GM23338 (cell line): ENCODE measurements around the gene RNF6. TPM values are rescaled to one million over a fixed set of nuclear protein-coding genes. Genes with fewer than 3 reads are reported as not detected.

Experiments used
- ATAC-seq: fragments of 200-7000 bp; cut with Tn5 transposase; 3 replicates; pipeline ENCODE4 v1.9.1; 2020
- DNase-seq: peaks from one replicate; pipeline ENCODE4 v3.0.0-alpha.2; 2015; ENCODE audit warnings: low spot score
- H2AFZ ChIP-seq: fragments of 200-600 bp; sonication (generic); 2 replicates; pipeline ENCODE4 v1.8.0; 2016; ENCODE audit warnings: antibody characterized with exemption, mild to moderate bottlenecking, moderate library complexity
- H3F3A ChIP-seq: fragments of 200-600 bp; sonication (generic); replicated peaks from 2 replicates; pipeline ENCODE4 v1.8.0; 2017; ENCODE audit warnings: antibody characterized with exemption, mixed run types, low read depth
- H3K27ac ChIP-seq: fragments of 200-600 bp; sonication (generic); 2 replicates; pipeline ENCODE4 v1.6.1; 2016; ENCODE audit warnings: low read depth
- H3K27me3 ChIP-seq: fragments of 200-600 bp; sonication (generic); 2 replicates; pipeline ENCODE4 v1.8.0; 2016; ENCODE audit warnings: mild to moderate bottlenecking, mixed run types, moderate library complexity; ENCODE audit not compliant: insufficient read depth
- H3K36me3 ChIP-seq: fragments of 200-600 bp; sonication (generic); 2 replicates; pipeline ENCODE4 v1.8.0; 2016; ENCODE audit warnings: mild to moderate bottlenecking; ENCODE audit not compliant: insufficient read depth
- H3K4me1 ChIP-seq: fragments of 200-600 bp; sonication (generic); 2 replicates; pipeline ENCODE4 v1.8.0; 2016; ENCODE audit warnings: mild to moderate bottlenecking, moderate library complexity; ENCODE audit not compliant: insufficient read depth
- H3K4me2 ChIP-seq: fragments of 200-600 bp; sonication (generic); 2 replicates; pipeline ENCODE4 v1.7.1; 2017; ENCODE audit warnings: mixed run types
- H3K4me3 ChIP-seq: fragments of 200-600 bp; sonication (generic); 2 replicates; pipeline ENCODE4 v1.6.1; 2016; ENCODE audit warnings: mixed run types
- H3K79me2 ChIP-seq: fragments of 200-600 bp; sonication (generic); replicated peaks from 2 replicates; pipeline ENCODE4 v1.8.0; 2017; ENCODE audit warnings: mild to moderate bottlenecking; ENCODE audit not compliant: insufficient read depth
- H3K9me2 ChIP-seq: fragments of 200-600 bp; sonication (generic); 2 replicates; pipeline ENCODE4 v1.8.0; 2017; ENCODE audit not compliant: insufficient read depth
- H4K20me1 ChIP-seq: fragments of 200-600 bp; sonication (generic); replicated peaks from 2 replicates; pipeline ENCODE4 v1.8.0; 2017; ENCODE audit warnings: mild to moderate bottlenecking; ENCODE audit not compliant: insufficient read depth
- H3K27ac Mint-ChIP-seq: 2 replicates; pipeline ENCODE4 v1.8.0; 2020; ENCODE audit warnings: inconsistent platforms, mild to moderate bottlenecking, moderate library complexity, mixed read lengths
- H3K27me3 Mint-ChIP-seq: 3 replicates; pipeline ENCODE4 v1.8.0; 2022; ENCODE audit warnings: low read depth, mild to moderate bottlenecking, moderate library complexity, mixed read lengths, inconsistent platforms; ENCODE audit not compliant: insufficient read depth, poor library complexity
- H3K36me3 Mint-ChIP-seq: 3 replicates; pipeline ENCODE4 v1.8.0; 2021; ENCODE audit warnings: low read depth, mild to moderate bottlenecking, inconsistent platforms, moderate library complexity, mixed read lengths
- H3K4me1 Mint-ChIP-seq: 3 replicates; pipeline ENCODE4 v1.8.0; 2020; ENCODE audit warnings: mild to moderate bottlenecking, inconsistent platforms, mixed read lengths
- H3K4me3 Mint-ChIP-seq: 3 replicates; pipeline ENCODE4 v1.8.0; 2021; ENCODE audit warnings: moderate library complexity, mild to moderate bottlenecking, inconsistent platforms, mixed read lengths
- H3K9me3 Mint-ChIP-seq: 3 replicates; pipeline ENCODE4 v1.8.0; 2020; ENCODE audit warnings: moderate library complexity, mild to moderate bottlenecking, inconsistent platforms, mixed read lengths
- CREB1 ChIP-seq: fragments of 250-450 bp; sonication (Bioruptor Pico); IDR thresholded peaks from 2 replicates; pipeline ENCODE4 v1.5.0; 2020; ENCODE audit warnings: low read depth, mild to moderate bottlenecking, moderate library complexity
- ETS1 ChIP-seq: IDR thresholded peaks from 2 replicates; pipeline ENCODE4 v1.6.1; 2016; ENCODE audit warnings: antibody characterized with exemption
- EZH2 ChIP-seq: fragments of 200-600 bp; sonication (generic); IDR thresholded peaks from one replicate; pipeline ENCODE4 v1.8.0; 2017; ENCODE audit warnings: antibody characterized with exemption, mild to moderate bottlenecking, low read depth; ENCODE audit not compliant: unreplicated experiment
- JUNB ChIP-seq: IDR thresholded peaks from one replicate; pipeline ENCODE4 v1.6.1; 2016; ENCODE audit warnings: antibody characterized with exemption; ENCODE audit not compliant: unreplicated experiment
- NANOG ChIP-seq: IDR thresholded peaks from 2 replicates; pipeline ENCODE4 v1.6.1; 2016; ENCODE audit warnings: antibody characterized with exemption, borderline replicate concordance
- POLR2AphosphoS5 ChIP-seq: IDR thresholded peaks from 2 replicates; pipeline ENCODE4 v1.6.1; 2016; ENCODE audit warnings: antibody characterized with exemption, low read depth
- REST ChIP-seq: IDR thresholded peaks from one replicate; pipeline ENCODE4 v1.6.1; 2018; ENCODE audit warnings: antibody characterized with exemption; ENCODE audit not compliant: unreplicated experiment
- ZNF114 ChIP-seq: fragments of 250-450 bp; sonication (Bioruptor Pico); IDR thresholded peaks from 2 replicates; pipeline ENCODE4 v1.5.0; 2020; ENCODE audit warnings: mild to moderate bottlenecking, moderate library complexity
- ZNF331 ChIP-seq: fragments of 250-450 bp; sonication (Bioruptor Pico); IDR thresholded peaks from 2 replicates; pipeline ENCODE4 v1.5.0; 2020; ENCODE audit warnings: low read depth, mild to moderate bottlenecking, moderate library complexity
- ZNF462 ChIP-seq: fragments of 250-450 bp; sonication (Bioruptor Pico); IDR thresholded peaks from 2 replicates; pipeline ENCODE4 v1.5.0; 2020; ENCODE audit warnings: mild to moderate bottlenecking, moderate library complexity
- polyA plus RNA-seq: library from polyadenylated mRNA; unstranded; fragments of >200 nt; fragmentation: Nextera tagmentation; extraction: Ambion mirVana; gene quantifications from 2 replicates; pipeline ENCODE4 v1.2.1, GENCODE V29; 2016
- total RNA-seq: library from RNA; depleted of rRNA; stranded (reverse); fragments of >200 nt; shearing (Covaris generic); gene quantifications from 2 replicates; pipeline ENCODE4 v1.2.3, GENCODE V29; 2014
- TF ChIP-seq, protein P1 (sequence below), 2 experiments: fragments of 200-600 bp in 1 of 2; sonication (generic) in 1 of 2; conservative IDR thresholded peaks; 2 replicates each; pipeline versions ENCODE4 v1.5.1 to v1.6.1; 2016 to 2017; ENCODE audit warnings: antibody characterized with exemption in 2 of 2, low read depth in 2 of 2, mild to moderate bottlenecking in 2 of 2, moderate library complexity in 1 of 2

The RNF6 gene
- total and polyA plus RNA-seq, 2 experiments from 2014 or later, result 11.8 to 18.8 TPM

- Histone ChIP-seq H3K36me3 (peaks cover 19% of the 10 kb centered on the region), H3K27me3 (no peaks in the 10 kb centered on the region), H4K20me1 (no peaks in the 10 kb centered on the region), H2AFZ (no peak overlapping the region), H3K79me2 (no peaks in the 10 kb centered on the region), H3K27ac (no peak overlapping the region), H3K4me3 (no peak overlapping the region), H3F3A (no peaks in the 10 kb centered on the region), H3K9me2 (no peaks in the 10 kb centered on the region), H3K4me2 (no peak overlapping the region), H3K4me1 (no peaks in the 10 kb centered on the region)
- Mint-ChIP-seq H3K4me1 (no peaks in the 10 kb centered on the region), H3K9me3 (no peaks in the 10 kb centered on the region), H3K27ac (no peak overlapping the region), H3K4me3 (no peak overlapping the region), H3K36me3 (peaks cover 37% of the 10 kb centered on the region), H3K27me3 (no peaks in the 10 kb centered on the region)
- DNase-seq, result no peak
- TF ChIP-seq ZNF114 (CRISPR knock-in tag), result no peak
- no peak for TF ChIP-seq ZNF462
- TF ChIP-seq JUNB, result no peak
- TF ChIP-seq ZNF331 (CRISPR knock-in tag), result no peak
- TF ChIP-seq ETS1, result no peak
- no peak for TF ChIP-seq NANOG
- TF ChIP-seq EZH2, result no peak
- TF ChIP-seq REST, result no peak
- TF ChIP-seq, protein P1, sequence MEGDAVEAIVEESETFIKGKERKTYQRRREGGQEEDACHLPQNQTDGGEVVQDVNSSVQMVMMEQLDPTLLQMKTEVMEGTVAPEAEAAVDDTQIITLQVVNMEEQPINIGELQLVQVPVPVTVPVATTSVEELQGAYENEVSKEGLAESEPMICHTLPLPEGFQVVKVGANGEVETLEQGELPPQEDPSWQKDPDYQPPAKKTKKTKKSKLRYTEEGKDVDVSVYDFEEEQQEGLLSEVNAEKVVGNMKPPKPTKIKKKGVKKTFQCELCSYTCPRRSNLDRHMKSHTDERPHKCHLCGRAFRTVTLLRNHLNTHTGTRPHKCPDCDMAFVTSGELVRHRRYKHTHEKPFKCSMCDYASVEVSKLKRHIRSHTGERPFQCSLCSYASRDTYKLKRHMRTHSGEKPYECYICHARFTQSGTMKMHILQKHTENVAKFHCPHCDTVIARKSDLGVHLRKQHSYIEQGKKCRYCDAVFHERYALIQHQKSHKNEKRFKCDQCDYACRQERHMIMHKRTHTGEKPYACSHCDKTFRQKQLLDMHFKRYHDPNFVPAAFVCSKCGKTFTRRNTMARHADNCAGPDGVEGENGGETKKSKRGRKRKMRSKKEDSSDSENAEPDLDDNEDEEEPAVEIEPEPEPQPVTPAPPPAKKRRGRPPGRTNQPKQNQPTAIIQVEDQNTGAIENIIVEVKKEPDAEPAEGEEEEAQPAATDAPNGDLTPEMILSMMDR (conservative IDR thresholded peaks at IDR 0.05; ENCODE audit: low read depth in 2 of 2), result no peak
- no peak for TF ChIP-seq CREB1
- no peak for TF ChIP-seq POLR2AphosphoS5
- no peak for ATAC-seq
Measured at GRCh38 chr13:26213345-26213744, 8.8 kb downstream of the RNF6 start.
